GM18951 (cell line): ENCODE measurements around the gene ACSS2.
A peak's percentile ranks its signal among the peaks of the same experiment; 100 is the strongest.

Experiments used
- POLR2A ChIP-seq: IDR thresholded peaks from 4 replicates; pipeline ENCODE4 v1.6.1; 2011; ENCODE audit warnings: mild to moderate bottlenecking; ENCODE audit not compliant: insufficient read length, insufficient read depth; ENCODE audit errors: extremely low read depth
- in situ Hi-C: fragments of 300-500 bp; cut with MboI; formaldehyde crosslinking; loops from one replicate; pipeline ENCODE4 v1.12.0; 2022; ENCODE audit warnings: low sequenced_read_pairs, mixed read lengths, inconsistent platforms; ENCODE audit not compliant: unreplicated experiment

ACSS2 gene

GRCh38 chr20:34952671-34953070 lies 76.3 kb downstream of the ACSS2 start:
- no peak for TF ChIP-seq POLR2A
- in situ Hi-C loops, result no loop called here

GRCh38 chr20:34953960-34954359 lies 77.5 kb downstream of the ACSS2 start:
- in situ Hi-C loops, result no loop called here
- no peak for TF ChIP-seq POLR2A

GRCh38 chr20:34954904-34955230 lies 78.5 kb downstream of the ACSS2 start:
- no peak for TF ChIP-seq POLR2A
- in situ Hi-C loops, result no loop called here

GRCh38 chr20:34955231-34956040 lies 79.0 kb downstream of the ACSS2 start, which contains the start of the genes GSS and MYH7B:
Gene GSS, minus strand, starts transcription at chr20:34955806. Its CDS starts 3,954 bp downstream, at chr20:34951852.
Gene MYH7B, plus strand, starts transcription at chr20:34955868. Its CDS starts 22,138 bp downstream, at chr20:34978006.
- in situ Hi-C loops, result no loop called here
- peak; percentile 87 for TF ChIP-seq POLR2A

- in situ Hi-C loops, result no loop called here
- TF ChIP-seq POLR2A, result no peak
Observed at GRCh38 chr20:34956041-34956458, 79.6 kb downstream of the ACSS2 start.

- no peak for TF ChIP-seq POLR2A
- in situ Hi-C loops, result no loop called here
Observed at GRCh38 chr20:34956751-34957472, 80.5 kb downstream of the ACSS2 start.

- in situ Hi-C loops, result no loop called here
- TF ChIP-seq POLR2A, result no peak
Observed at GRCh38 chr20:34964486-34964885, 88.1 kb downstream of the ACSS2 start.

GRCh38 chr20:34965051-34965450 lies 88.6 kb downstream of the ACSS2 start:
- in situ Hi-C loops, result no loop called here
- TF ChIP-seq POLR2A, result no peak

- TF ChIP-seq POLR2A, result no peak
- in situ Hi-C loops, result no loop called here
Observed at GRCh38 chr20:34967421-34967820, 91.0 kb downstream of the ACSS2 start.

GRCh38 chr20:34968042-34968775 lies 91.8 kb downstream of the ACSS2 start:
- in situ Hi-C loops, result no loop called here
- TF ChIP-seq POLR2A, result no peak

- no peak for TF ChIP-seq POLR2A
- in situ Hi-C loops, result no loop called here
Observed at GRCh38 chr20:34970193-34970840, 93.9 kb downstream of the ACSS2 start.

GRCh38 chr20:34970846-34971560 lies 94.6 kb downstream of the ACSS2 start:
- TF ChIP-seq POLR2A, result no peak
- in situ Hi-C loops, result no loop called here

- in situ Hi-C loops, result no loop called here
- no peak for TF ChIP-seq POLR2A
Observed at GRCh38 chr20:34971561-34972235, 95.3 kb downstream of the ACSS2 start.
